ENCODE results near the gene USP40. TPM values are rescaled to one million over a fixed set of nuclear protein-coding genes. Genes with fewer than 3 reads are reported as not detected.
A peak's percentile ranks its signal among the peaks of the same experiment; 100 is the strongest.

Gene USP40
- total RNA-seq, 1 experiment from 2014 or later, result 62.0 TPM

DNA sequence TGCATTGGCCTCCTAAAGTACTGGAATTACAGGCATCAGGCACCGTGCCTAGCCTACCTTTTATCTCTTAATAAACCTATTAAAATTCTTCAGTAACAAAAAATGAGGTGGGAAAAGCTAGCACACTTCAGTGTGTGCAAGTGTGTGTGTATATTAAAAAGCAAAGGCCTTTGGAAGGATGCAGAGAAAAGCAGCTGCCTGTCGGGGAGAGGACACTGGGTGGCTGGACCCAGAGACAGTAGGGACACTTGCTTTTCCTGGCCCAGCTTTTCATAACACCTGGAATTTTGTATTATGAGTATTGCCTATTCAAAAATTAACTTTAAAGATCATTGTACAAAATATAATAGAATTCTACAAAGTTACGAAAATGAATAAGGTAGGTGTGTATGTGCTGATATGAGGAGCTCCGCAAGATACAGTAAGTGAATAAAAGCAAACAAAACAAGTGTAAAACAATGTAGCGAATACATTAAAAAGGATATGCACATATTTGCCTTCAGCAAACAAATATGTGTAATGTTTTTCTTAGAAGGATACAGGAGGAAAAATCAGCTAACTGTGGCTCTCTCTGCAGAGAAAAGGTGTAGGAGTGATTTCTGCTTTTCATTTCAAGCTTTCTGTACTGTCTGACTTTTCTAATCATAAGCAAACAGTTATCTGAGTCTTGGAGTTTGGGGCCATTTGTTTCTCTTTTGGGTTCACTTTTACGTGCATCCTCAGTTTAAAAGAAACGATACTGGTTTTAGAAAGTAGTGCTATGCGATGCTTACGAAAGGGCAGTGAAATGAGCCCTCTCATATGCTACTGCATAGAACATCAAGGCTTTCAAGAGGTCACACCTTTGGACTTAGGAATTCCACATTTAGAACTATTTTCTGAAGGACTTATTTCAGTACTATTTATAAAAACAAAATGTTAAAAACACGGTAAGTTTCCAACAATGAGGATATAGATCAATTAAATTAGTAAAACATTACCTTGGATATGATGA lies 70.8 kb downstream of the USP40 start:
- no peak for DNase-seq (ENCODE audit: low spot score)

DNA sequence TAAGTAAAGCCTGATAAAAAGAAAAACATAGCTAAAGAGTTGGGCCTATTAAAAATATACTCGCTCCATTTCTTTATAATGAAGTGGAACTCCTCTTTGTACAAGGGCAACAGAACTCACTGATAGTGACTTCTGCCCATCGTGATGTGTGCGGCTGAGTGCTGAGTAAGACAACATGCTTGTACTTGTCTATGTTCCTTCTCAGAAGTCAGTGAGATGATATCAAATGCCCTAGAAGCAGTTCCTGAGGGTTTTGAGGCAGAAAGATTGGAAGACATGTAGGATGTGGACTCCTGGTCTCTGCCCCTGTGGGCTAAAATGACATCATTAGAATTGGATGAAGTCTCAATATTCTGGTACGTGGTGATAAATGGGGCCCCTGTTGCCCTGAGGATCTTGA lies 73.8 kb downstream of the USP40 start:
- no peak for DNase-seq (ENCODE audit: low spot score)

DNA sequence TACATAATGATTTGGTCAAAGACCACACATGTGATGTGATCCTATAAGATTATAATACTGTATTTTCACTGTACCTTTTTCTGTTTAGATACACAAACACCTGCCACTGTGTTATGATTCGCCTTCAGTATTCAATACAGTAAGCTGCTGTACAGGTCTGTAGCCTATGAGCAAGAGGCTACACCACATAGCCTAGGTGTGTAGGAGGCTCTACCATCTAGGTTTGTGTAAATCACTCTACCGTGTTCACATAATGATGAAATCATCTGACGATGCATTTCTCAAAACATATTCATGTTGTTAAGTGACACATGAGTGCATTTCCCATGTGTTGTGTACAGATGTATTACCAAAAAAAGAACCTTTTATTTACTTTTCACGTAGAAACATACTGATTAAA lies 74.5 kb downstream of the USP40 start:
- DNase-seq (ENCODE audit: low spot score), result no peak

DNA sequence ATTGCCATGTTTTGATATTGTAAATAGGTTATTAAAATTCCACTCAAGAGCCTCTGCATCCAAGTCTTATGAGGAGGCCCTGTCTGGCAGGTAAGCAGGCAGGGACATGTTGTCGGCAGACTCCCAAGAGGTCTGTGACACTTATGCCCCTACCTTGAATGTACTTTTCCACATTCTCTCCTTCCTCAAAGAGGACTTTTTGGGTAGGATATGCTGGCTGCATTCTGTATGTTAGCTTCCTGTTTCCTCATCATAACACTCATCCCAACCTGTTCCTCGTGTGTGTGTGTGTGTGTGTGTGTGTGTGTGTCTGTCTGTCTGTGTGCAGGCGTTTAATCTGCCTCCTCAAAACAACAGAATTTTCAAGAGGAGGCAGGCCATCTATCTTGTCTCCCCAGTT lies 75.3 kb downstream of the USP40 start:
- no peak for DNase-seq (ENCODE audit: low spot score)

DNA sequence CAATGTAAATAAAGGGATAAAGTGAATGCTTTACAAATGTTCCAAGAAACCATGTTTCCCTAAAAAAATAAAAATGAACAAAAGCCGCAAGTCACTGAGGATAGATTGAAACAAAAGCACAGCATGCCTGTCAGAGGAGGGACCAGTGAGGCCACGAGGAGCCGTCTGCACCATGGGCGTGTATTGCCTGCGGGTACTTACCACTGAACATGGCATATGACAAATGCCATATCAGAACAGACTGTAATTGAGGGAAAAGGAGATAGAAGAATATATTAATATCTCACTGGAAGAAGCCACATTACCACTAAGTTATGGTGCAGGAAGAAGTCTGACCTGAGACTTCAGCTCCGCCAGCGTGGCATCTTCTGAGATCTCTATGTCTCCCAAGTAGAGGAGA lies 75.8 kb downstream of the USP40 start:
- no peak for DNase-seq (ENCODE audit: low spot score)

DNA sequence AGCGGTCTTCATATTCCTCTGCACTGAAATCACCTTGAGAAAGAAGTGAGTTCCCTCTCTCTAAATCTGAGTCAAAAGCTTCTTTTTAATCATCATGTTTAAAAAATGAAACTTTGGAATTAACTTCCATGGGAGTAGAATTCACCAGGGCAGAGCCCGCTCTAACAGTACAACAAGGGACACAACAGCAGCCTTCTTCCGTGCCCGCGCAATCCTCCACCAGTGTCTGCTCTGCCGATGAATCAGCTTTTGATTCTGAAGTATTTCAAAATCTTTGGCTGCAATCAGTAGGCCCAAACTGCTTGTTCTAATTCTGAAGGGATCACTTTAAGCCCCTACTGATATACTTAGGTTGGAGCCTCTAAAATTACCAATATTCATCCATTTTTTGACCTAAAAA lies 76.9 kb downstream of the USP40 start:
- DNase-seq (ENCODE audit: low spot score), result no peak

DNA sequence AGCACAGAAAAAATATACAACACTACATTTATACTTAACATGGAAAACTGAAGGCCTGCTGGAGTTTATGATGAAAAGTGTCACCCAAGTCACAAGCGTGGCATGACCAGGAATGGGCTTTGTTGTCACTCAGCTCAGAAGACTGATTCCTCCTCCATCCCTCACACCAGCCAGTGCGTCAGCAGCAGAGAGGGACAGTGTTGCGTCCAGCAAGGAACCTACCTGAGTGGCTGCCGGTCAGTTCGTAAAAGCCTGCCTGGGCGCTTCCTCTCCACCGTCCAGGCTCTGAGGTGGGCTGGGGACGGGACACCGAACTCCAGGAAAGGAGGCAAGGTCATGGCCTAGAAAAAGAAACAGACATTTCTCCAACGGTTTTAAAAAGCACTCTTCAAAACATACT lies 77.4 kb downstream of the USP40 start:
- DNase-seq (ENCODE audit: low spot score), result no peak

DNA sequence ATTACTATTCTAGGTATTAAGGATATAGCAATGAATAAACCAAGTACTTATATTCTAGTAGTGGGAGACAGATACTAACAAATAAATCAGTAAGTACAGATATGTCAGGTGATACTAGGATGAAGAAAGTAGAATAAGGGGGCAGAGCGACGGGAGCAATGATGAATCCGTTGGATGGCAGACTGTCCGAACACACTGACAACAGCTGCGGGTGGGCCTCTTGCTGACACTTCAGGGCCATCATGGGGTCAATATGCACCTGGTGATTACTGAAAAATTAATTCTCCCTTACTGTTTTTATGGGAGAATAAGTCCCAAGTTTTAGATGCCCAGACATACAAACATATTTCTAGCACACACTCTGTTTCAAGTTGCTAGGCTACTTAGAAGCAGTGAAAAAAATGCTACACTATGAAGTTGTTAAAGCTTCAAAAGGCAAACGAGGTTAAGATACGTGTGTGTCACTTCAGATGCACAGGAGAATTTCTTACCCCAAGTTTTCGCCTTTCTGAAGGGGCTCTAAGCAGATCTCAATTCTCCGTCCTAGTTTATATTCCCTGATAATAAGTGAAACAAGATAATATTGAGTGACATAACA lies 78.7 kb downstream of the USP40 start:
- peak; percentile 48 for DNase-seq (ENCODE audit: low spot score)

DNA sequence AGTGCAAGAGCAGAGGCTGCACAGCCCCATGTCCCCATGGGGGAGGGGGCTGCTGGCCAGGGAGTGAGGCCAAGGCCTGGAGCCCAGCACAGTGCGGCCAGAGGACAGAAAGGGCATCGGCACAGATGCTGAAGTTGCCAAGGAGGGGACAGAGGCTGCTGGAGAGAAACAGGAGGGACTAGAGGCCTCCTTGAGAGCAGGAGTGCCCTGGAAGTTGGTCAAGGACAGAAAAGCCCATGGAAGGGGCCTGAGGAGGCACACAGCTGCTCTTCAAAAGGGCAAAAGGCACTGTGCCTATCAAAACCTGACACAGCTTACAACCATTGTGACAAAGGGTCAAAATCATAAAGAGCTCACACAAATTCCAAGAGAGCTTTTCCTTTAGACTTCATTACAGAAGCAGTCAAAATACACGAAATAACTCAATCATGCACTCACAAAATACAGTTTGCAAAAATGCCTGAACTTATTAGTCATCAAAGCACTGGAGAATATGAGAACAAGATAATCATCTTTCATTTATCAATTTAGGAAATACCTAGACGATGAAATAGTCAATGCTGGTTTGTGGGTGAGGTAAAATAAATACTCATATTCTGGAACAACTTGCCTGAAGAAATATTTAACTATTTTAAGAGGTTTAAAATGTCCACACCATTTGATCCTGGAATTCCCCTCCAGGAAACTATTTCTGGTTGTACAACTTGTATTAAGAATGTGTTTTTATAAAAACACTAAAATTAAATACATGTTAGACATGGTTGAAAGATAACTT lies 79.6 kb downstream of the USP40 start:
- peak; percentile 87 for DNase-seq (ENCODE audit: low spot score)

DNA sequence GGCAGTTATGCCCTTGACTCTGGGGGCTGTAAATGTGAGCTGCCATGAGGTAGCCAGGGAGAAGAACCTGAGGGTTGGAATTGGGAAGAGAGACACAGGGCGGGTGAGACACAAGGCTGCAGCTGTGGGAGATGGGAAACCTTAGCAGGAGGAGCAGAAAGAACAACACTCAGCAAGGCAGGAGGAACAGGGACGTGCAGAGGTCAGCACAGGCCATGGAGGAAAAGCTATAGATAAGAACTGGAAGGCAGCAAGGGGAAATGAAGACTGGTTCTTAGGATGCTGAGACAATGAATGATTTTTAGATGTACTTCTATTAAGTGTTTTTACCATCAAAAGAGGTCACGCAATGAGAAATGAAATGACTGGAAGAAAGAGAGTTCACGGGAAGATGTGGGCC lies 80.2 kb downstream of the USP40 start:
- no peak for DNase-seq (ENCODE audit: low spot score)

DNA sequence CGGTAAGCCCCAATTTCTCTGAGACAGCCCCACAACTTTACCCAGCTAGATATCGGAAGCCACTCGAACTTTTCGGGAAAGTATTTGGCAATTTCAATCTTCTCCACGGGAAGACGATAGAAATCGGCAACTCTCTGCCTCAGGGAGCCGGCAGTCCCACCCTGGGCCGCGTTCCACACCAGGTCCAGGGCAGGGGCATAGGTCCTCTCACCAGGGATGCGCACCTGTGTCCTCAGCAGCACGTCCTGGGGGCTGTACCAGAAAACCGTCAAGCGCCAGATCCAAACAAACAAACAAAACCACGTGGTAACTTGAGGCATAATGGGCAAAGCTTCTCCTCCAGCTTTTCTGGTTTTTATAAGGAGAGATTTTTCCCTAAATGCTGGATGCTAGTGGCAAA lies 80.9 kb downstream of the USP40 start:
- no peak for DNase-seq (ENCODE audit: low spot score)

DNA sequence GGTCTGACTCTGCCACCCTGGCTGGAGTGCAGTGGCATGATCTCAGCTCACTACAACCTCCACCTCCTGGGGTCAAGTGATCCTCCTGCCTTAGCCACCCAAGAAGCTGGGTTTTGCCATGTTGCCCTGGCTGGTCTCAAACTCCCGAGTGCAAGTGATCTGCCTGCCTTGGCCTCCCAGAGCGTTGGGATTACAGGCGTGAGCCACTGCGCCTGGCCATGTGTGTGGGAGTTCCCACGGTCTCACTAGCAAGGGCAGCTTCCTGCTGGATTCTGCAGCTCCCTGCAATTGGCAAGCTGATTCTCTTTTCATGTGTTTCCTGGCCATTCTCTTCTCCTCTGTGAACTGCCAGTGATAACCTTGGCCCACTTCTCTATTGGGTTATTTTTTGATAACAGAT lies 84.0 kb downstream of the USP40 start:
- no peak for DNase-seq (ENCODE audit: low spot score)

DNA sequence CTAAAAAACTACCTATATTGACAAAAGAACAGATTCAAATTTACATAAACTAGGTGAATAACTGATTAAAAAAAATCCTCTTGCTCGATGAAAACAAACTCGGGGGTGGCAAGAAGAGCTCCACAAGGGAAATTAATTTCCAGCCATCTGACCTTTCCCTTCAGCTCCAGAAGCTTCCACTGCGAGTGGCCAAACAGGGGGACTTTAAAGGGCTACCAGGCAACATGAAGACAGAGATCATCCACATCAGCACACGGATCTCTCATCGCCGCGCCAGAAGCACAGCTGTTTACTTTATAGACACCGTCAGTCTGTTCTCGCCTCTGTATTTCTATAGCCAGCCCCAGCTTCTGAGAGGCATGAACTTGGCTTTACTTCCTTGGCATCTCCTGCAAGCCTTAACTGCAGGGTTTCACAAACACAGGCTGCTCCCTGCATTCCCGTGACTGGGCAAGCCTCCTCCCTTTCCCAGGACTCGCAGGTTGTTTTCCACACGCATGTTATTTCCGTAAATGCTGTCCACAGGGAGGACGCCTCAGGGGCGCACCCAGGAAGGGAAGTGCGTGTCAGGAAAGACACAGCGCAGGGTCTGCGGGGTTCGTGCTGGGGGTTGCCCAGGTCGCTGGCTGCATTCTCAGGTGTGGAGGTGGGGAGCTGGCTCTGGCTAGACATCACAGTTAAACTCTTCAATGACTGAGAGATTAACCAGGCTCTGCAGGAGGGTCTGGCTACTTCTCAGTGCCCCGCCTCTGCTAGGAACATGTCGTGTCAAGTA lies 85.0 kb downstream of the USP40 start:
- no peak for DNase-seq (ENCODE audit: low spot score)

DNA sequence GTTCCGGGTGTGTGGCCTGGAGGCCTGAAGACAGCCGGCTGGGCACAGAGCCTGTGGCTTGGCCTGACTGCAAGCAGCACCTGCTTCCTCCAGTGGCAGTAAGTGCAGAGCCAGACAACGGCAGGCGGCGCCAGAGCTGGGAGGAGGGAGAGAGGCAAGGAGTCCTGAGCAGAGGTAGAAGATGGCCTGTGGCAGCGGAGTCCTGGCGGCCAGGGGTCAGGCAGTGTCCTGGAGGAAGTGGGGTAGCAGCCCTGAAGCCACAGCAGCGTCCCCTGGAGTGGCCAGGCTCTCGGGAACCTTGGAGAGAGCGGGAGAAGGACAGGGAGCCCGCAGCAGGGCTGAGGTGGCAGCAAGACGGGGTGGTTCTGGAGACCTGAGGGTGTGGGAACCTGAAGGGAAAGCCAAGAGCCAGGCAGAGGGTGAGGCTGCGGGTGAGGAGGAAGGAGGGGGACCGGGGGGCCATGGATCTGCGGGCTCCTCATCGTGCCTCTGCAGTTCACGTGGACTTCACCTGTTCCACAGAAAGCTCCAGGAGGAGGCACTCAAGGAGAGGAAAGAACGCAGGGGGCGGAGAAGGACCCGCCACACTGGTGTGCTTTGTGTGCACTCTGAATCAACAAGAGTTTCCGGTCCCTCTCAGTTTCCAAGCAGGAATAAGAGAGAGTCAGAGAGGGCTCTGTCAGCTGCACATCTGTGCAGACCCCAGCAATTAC lies 85.9 kb downstream of the USP40 start:
- DNase-seq (ENCODE audit: low spot score), result peak; percentile 18

DNA sequence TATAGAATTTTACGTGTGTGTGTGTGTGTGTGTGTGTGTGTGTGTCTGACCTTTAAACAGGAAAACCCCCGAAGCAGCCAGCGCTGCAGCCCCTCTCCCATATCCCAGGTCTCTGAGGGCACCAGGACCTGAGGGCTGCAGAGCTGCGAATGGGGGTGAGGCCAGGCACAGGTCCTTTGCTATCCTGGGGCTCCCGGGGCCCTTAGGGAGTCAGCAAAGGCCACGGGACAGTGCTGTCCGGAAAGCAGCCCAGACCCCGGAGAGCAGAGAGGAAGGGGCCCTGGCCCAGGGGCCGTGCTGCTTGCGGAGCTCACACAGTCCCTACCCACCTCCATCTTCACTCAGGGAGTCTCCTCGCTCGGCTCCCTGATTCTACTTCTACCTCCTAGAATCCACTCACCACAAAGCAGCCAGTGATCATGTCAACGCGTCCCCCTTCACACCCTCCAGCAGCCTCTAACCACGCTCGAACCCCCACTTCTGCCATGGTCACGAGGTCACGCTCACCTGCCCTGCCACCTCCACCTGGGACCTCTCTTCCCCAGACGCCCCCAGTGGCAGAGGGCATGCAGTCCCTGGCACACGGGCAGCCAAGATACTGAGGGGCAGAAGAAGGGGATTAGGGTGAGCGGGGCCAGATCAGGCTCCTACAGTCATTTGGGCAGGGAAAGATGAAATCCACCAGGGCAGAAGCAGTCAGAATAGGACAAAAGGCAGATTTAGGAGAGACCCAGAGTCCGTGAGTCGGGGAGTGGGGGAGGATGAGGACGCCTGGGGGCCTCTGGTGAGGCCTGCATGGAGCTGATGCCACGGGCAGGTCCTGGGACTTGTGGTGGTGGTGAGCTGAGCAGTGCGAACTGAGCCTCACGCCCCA lies 86.7 kb downstream of the USP40 start:
- DNase-seq (ENCODE audit: low spot score), result no peak

DNA sequence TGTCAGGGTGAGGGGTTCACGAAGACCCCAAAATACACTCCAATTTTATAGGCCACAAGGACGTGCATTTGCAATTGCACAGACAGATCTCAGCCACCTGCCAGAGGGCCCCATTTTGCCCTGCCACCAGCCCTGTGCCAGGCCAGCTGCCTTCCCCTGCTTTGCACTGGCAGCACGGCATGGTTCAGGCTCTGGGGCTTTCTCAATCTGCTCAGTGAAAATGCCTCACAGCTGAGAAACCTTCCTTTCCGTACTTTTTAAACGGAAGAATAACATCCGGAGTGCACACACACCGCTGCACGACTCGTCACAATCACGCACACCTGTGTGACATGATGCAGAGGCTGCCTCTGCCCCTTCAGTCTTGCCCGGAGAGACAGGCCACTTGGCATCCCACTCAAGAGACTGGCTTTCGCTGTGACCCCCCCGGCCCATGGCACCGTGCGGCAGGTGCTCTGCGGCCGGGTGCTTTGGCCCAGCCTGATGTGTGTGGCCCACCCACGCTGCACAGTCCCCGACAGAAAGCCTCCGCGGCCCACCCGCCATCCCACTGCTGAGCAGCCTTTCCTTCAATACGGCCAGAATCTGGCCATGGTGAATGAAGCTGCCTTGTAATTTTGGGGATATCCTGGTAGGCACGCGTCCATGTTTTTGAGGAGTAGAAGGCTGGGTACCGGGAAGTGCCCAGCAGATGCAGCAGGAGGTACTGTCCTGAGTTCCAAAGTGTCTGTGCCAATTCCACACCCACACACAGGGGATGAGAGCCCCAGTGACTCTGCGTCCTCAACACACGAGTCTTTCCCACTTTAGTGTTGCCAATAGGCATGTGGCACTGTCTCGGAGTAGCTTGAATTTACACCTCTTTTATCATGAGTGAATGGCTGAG lies 88.8 kb downstream of the USP40 start:
- DNase-seq (ENCODE audit: low spot score), result no peak

DNA sequence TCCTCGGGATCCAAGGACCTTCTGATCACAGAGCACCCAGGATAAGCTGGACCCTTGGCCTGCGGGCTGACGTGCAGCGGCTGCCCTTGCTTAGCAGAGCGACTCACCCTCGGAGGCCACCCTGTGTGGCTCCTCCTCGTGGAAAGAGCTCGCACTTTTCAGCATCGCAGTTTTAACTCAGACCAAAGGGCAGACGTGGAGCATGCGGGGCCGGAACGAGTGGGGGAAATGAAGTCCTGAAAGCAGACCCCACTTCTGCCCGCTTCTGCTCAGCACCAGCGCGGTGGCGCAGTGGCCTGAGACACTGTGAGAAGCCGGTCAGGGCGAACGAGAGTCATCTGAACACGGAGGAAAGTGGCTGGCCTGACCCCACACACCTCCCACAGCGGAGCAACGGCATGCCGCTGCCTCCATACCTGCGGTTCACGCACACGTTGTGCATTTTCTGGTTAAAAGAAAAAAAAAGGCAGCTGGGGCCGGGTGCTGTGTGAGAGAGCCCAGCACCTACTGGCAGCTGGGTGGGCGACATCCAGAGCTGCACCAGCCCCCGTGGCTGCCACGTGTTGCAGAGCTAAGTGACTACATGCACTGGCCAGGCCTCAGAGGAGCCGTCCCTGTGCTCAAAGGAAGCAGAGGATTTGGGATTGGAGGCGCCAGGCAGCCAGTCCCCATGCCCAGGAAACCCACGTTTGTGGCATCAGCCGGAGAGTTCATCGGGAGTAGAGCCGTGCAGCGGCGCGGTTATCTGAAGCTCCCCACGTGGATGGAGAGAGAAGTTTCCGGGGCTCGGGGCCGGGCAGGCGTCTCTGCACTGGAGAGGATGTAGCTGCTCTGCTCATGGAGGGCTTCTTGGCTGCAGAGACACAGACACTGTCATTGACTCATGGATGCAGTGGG lies 89.7 kb downstream of the USP40 start:
- no peak for DNase-seq (ENCODE audit: low spot score)

DNA sequence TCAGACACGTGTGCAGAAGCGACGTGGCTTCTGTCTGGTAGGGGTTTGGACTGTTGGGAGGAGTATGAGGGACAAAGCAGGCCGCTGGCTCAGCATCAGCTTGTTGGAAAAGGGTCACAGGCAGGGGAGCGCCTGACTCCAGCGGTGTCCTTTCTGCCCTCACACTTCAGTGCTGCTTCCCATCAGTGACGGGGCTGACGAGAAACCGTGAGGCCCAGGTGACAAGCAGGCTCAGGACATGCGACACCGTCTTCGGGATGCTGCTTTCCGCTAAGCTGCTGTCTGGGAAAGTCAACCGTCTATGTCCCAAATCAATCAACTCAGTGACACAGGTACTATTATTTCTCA lies 90.5 kb downstream of the USP40 start:
- DNase-seq (ENCODE audit: low spot score), result no peak
